ENCODE measurements around the gene LENG8.

Gene LENG8

GRCh38 chr19:54422136-54422535 is 26.9 kb upstream of the LENG8 start:
- no peak for DNase-seq (ENCODE audit: low spot score)

DNA sequence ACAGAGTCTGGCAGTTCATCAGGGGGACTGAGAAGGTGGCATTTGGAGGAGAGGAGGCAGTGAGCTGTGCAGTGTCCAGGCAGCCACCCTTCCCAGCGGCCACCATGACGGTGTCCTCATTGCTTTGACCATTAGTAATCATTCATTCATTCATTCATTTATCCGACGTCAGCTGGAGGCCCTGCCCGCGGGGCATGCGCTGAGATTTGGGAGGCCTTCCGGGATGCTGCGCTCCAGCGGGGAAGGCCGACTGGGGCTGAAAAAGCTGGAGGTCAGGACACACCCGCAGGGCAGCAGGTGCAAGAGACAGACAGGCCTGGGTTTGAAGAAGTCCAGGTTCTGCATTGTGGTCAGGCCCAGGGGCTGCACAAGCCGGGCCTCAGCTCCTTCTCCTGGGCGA is 24.8 kb upstream of the LENG8 start:
- DNase-seq (ENCODE audit: low spot score), result no peak

- DNase-seq (ENCODE audit: low spot score), result no peak
These were observed 24.2 kb upstream of the LENG8 start for GRCh38 chr19:54424660-54425381.

DNA sequence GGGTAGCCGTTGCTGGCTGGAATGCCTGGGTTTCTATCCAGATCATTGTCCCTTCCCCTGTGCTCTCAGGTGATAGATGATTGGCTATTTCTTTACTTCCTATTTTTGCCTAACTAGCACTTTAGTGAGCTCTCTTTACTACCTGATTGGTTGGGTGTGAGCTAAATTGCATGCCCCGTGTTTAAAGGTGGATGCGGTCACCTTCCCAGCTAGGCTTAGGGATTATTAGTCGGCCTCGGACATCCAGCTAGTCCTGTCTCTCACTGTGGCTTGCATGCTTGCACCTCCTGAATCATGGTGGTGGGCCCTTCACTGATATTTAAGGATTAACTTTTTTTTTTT is 23.6 kb upstream of the LENG8 start:
- DNase-seq (ENCODE audit: low spot score), result no peak

DNA sequence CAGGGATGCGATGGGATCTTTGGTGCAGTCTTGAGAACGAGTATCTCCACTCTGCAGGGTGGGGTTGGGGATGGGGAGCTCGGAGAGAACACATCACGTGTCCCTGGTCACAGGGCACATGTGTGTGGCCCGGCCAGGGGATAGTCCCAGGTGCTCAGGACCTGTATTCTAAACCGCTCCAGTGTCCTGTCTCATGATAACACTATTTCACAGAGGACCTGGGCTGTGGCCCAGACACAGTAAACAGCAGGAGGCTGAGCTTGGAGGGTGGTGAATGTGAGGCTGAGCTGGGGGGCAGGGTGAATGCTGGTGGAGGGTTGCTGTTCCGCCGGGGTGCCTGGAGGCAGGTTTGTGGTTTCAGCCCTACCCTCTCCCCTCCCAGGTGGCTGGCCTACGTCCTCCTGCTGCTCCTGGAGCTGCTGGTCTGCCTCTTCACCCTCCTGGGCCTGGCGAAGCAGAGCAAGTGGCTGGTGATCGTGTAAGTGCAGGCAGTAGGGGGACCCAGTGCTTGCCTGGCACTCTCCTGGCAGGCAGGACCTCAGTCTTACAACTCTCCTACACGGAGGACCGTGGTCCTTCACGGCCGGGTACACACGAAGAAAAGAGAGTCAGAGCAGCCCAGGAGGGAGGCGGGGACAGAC is 22.6 kb upstream of the LENG8 start:
- DNase-seq (ENCODE audit: low spot score), result no peak

- no peak for DNase-seq (ENCODE audit: low spot score)
These were observed 21.4 kb upstream of the LENG8 start for GRCh38 chr19:54427586-54427985.

GRCh38 chr19:54428323-54429175 is 20.4 kb upstream of the LENG8 start:
- DNase-seq (ENCODE audit: low spot score), result no peak

- DNase-seq (ENCODE audit: low spot score), result no peak
These were observed 19.9 kb upstream of the LENG8 start for GRCh38 chr19:54429176-54429495.

- no peak for DNase-seq (ENCODE audit: low spot score)
These were observed 19.3 kb upstream of the LENG8 start for GRCh38 chr19:54429545-54430227.

GRCh38 chr19:54430306-54431254 is 18.4 kb upstream of the LENG8 start:
- peak; percentile 52 for DNase-seq (ENCODE audit: low spot score)

GRCh38 chr19:54431255-54431838 is 17.7 kb upstream of the LENG8 start:
- no peak for DNase-seq (ENCODE audit: low spot score)

DNA sequence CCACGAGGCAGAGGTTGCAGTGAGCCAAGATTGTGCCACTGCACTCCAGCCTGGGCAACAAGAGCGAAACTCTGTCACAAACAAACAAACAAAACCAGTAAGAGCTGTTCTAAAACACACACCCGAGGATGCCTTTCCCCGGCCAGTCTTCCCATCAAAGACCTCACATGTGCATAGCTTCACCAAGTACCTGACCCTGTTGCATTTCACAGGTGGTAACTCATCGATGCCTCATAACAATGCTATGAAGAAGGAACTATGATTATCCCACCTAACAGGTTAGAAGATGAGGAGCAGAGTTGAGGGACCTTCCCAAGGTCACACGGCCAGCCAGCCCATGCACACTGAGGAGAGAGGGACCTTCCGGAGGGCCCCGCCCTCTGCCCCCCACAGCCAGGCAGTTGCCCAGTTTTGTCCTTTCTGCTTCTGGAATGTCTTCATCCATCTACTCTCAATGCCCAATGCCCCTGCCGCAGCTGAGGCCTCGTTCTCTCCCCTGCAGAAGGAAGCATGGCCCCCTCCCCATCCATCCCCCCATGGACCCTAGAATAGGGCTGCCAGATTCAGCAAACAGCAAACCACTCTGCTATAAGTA is 16.8 kb upstream of the LENG8 start:
- no peak for DNase-seq (ENCODE audit: low spot score)

DNA sequence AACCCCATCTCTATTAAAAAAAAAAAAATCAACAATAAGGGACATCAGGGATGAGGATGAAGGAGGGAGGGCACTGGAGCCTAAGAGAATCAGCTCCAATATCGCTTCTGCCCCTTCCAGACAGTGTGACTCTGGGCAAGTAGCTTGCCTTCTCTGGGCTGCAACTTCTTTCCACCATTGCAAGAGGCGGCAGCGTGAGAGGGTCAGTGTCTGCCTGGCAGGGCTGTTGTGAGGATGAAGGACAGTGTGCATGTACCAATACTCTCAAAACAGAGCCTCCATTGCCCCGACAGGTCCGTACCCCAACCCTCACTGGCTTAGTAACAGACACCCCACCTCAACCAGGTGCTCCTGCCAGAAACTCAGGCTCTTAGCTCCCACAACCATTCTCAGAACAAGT is 15.3 kb upstream of the LENG8 start:
- DNase-seq (ENCODE audit: low spot score), result no peak

DNA sequence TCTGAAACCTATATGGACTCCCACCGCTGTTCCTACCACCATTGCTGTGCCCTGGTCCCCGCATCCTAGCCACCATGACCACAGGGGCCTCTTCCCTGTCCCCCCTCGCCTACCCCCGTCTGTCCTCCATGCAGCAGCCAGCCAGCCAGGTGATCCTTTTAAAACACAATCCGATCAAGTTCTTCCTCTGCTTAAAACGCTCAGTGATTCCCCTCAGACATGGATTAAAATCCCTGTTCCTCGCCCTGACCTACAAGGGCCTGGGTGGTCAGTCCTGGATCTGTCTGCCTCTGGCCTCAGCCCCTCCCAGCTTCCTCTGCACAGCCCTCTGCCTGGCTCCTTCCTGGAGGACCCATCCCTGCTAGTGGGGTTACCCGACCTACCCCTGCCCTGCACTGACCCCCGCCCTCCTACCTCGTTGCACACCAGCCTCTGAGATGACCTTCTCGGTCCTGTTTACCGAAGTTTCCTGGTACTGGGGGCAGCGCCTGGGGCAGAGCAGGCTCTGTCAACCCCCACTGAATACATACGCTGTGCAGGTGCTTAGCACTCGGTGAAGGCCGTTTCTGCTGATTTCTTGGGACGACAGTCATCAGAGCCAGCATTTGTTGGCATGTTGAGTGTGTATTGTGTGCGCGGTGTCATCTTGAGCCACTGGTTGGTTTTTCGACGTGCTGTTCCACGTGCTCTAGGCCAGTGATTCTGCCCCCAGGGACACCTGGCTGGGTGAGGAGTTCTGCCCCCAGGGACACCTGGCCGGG is 14.7 kb upstream of the LENG8 start:
- DNase-seq (ENCODE audit: low spot score), result no peak

DNA sequence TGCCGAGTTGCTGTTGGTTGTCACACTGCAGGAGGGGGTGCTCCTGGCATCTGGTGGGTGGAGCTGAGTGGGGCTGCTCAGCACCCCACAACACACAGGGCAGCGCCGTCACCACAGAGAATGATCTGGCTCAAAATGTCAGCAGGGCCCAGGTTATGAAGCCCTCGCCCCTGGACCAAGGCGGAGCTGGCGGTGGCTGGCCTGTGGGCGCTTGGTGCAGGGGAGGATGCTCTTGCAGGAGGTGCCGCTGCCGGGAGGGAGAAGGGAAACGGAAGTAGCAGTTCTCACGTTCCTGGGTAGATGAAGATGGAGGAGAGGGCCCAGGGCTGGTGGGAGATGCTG is 14.2 kb upstream of the LENG8 start:
- DNase-seq (ENCODE audit: low spot score), result no peak

DNA sequence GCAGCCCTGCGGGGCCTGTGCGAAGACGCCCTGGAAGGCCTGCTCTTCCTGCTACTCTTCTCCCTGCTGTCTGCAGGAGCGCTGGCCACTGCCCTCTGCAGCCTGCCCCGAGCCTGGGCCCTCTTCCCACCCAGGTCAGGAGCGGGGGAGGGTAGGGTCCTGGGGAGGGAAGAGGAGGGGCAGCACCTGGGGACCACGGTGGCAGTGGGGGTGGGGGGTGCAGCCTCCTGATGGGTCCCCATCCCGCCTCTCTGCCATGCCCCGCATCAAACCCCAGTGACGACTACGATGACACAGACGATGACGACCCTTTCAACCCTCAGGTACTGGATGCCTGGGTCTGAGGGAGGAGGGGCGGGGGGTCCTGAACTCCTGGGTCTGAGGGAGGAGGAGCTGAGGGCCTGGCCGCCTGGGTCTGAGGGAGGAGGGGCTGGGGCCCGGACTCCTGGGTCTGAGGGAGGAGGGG is 13.4 kb upstream of the LENG8 start:
- no peak for DNase-seq (ENCODE audit: low spot score)

DNA sequence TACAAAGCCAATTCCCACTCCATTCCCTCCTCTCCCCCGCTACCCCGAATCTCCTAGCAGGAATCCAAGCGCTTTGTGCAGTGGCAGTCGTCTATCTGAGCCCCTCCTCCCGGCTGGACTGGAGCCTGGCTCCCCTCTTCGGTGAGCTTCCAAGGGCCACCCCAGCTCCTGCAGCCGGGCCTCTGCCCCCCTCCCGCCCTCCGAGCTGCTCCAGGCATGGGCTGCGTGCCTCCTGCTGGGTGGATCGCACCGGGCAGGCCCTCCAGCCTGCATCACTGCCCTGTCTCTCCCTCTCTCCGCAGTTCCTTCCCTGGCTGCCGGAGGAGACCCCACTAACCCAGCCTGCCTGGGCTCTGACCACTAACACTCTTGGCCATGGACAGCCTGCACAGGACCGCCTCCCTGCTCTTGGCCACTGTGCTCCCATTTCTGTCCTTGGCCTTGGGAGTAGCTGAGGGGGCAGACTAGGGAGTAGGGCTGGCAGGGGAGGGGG is 12.9 kb upstream of the LENG8 start:
- no peak for DNase-seq (ENCODE audit: low spot score)

DNA sequence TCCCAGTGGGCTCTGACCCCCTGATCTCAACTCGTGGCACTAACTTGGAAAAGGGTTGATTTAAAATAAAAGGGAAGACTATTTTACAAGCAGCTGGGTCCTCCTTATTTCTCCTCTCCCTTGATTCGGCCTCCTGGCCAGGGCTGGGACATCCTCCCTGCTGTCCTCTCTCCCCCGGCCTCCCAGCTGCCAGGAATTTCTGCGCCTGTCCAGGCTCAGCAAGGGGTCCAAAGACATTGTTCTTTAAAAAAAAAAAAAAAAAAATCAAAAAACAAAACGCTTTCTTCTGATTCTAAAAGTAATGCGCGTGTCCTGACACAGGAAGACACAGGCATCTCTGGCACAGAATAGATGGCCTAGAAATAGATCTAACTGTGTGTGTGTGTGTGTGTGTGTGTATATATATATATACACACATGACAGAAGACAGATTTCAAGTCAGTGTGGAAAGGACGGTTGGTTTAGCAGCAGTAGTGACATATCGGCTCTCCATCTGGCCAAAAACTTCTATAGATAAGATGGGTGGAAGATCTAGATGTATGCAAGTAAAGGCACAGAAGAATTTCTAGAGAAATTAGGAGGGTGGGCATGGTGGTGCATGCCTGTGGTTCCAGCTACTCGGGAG is 12.3 kb upstream of the LENG8 start:
- no peak for DNase-seq (ENCODE audit: low spot score)

All from SK-N-DZ (cell line).